ENCODE measurements around the gene LRP1.

- TF ChIP-seq CTCF (IDR thresholded peaks at IDR 0.05; ENCODE audit: insufficient read depth, low read depth, low read length), result no peak
- TF ChIP-seq EZH2 (IDR thresholded peaks at IDR 0.05; ENCODE audit: insufficient read depth, low read length), result no peak
Observed at GRCh38 chr12:57130941-57131340, 2.7 kb downstream of the LRP1 start.

Data from astrocyte (in vitro differentiated cells and primary cell).